ENCODE measurements around the gene EID3.
A peak's percentile ranks its signal among the peaks of the same experiment; 100 is the strongest.

EID3 gene

DNA sequence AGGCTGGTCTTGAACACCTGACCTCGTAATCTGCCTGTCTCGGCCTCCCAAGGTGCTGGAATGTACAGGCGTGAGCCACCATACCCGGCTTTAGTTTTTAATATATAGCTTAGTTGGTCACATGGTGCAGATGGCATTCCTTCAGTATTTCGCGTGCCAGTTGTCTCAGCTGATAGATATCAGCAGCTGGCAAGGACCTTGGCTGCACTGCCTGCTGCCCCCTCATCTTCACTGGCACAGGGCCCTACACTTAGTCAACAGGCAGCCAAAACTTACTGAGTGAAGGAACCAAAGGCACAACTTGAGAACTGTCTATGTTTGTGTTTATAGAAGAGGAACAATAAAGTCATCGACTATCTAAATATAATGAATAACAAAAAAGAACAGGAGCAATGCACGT is 31.0 kb downstream of the EID3 start:
- no peak overlapping the region for H3K4me2 ChIP-seq (ENCODE audit: low read length)
- H2AFZ ChIP-seq (ENCODE audit: low read depth, low read length) = no peak overlapping the region
- H3K4me1 ChIP-seq (ENCODE audit: low read length) = peaks cover 3% of the 10 kb centered on the region; the same call in 1 of the 2 replicates
- H3K27ac ChIP-seq (ENCODE audit: low read length) = no peak overlapping the region
- TF ChIP-seq, protein P1, sequence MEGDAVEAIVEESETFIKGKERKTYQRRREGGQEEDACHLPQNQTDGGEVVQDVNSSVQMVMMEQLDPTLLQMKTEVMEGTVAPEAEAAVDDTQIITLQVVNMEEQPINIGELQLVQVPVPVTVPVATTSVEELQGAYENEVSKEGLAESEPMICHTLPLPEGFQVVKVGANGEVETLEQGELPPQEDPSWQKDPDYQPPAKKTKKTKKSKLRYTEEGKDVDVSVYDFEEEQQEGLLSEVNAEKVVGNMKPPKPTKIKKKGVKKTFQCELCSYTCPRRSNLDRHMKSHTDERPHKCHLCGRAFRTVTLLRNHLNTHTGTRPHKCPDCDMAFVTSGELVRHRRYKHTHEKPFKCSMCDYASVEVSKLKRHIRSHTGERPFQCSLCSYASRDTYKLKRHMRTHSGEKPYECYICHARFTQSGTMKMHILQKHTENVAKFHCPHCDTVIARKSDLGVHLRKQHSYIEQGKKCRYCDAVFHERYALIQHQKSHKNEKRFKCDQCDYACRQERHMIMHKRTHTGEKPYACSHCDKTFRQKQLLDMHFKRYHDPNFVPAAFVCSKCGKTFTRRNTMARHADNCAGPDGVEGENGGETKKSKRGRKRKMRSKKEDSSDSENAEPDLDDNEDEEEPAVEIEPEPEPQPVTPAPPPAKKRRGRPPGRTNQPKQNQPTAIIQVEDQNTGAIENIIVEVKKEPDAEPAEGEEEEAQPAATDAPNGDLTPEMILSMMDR (IDR thresholded peaks at IDR 0.05; ENCODE audit: low read depth, low read length) = no peak
- no peaks in the 10 kb centered on the region for H3K79me2 ChIP-seq (ENCODE audit: low read length)
- no peaks in the 10 kb centered on the region for H3K27me3 ChIP-seq (ENCODE audit: low read depth, low read length)
- no peak overlapping the region for H3K9ac ChIP-seq (ENCODE audit: low read length)
- H4K20me1 ChIP-seq (ENCODE audit: insufficient read depth, low read length) = no peaks in the 10 kb centered on the region
- H3K9me3 ChIP-seq (ENCODE audit: insufficient read depth, low read length) = no peaks in the 10 kb centered on the region
- H3K4me3 ChIP-seq (ENCODE audit: low read length) = no peak overlapping the region
- H3K36me3 ChIP-seq (replicated peaks; ENCODE audit: low read depth, low read length) = peaks cover 51% of the 10 kb centered on the region

DNA sequence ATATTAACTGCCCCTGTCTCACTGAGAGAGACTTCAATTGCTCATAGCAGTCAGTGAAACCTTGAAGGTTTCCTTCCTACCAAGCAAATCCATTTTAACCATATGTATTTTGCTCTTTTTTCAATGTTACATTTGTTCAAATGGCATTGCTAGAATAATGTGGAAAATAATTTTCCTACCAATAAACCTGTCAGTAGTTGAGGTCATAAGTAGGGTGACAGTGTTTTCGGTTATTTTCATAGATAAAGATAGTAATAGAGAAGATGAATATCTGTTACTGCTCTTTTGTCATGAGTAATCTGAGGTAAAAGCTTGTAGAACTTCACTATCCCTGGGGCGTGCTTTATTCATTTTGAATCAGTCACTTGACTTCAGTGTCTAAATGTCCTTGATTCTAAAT is 32.6 kb downstream of the EID3 start:
- no peaks in the 10 kb centered on the region for H3K27me3 ChIP-seq (ENCODE audit: low read depth, low read length)
- peaks cover 62% of the 10 kb centered on the region for H3K36me3 ChIP-seq (replicated peaks; ENCODE audit: low read depth, low read length)
- H3K4me3 ChIP-seq (ENCODE audit: low read length) = no peak overlapping the region
- no peak overlapping the region for H3K4me2 ChIP-seq (ENCODE audit: low read length)
- no peaks in the 10 kb centered on the region for H4K20me1 ChIP-seq (ENCODE audit: insufficient read depth, low read length)
- H3K9ac ChIP-seq (ENCODE audit: low read length) = no peak overlapping the region
- H3K9me3 ChIP-seq (ENCODE audit: insufficient read depth, low read length) = no peaks in the 10 kb centered on the region
- H3K79me2 ChIP-seq (ENCODE audit: low read length) = no peaks in the 10 kb centered on the region
- TF ChIP-seq EZH2phosphoT487 (IDR thresholded peaks at IDR 0.05; ENCODE audit: low read depth) = no peak
- TF ChIP-seq, protein P1 (IDR thresholded peaks at IDR 0.05; ENCODE audit: low read depth, low read length) = no peak
- H2AFZ ChIP-seq (ENCODE audit: low read depth, low read length) = no peak overlapping the region
- no peaks in the 10 kb centered on the region for H3K4me1 ChIP-seq (ENCODE audit: low read length)
- H3K27ac ChIP-seq (ENCODE audit: low read length) = no peak overlapping the region

DNA sequence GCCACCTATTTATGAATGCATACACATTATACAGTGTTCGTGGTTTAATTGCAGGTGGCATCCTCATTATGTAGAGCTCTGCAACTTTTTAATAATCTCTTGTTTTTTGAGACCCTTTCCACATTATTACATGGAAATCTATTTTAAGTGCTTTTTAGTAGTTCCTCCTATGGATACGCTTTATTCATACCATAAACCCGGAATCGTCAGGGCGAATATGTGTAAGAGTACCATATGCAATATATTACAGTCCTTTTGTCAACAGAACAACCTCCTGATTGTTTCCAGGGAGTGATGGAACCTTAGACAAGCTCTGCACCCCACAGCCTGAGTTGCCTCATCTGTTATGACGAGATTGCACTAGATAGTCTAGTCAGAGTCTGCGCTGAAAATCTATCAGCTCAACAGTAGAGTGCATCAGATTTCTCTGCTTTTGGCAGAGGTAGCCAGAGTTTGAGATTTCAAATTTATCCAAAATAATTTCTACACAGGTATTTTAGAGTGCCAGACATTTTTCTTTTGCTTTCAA is 33.6 kb downstream of the EID3 start:
- no peaks in the 10 kb centered on the region for H3K27me3 ChIP-seq (ENCODE audit: low read depth, low read length)
- no peak overlapping the region for H3K4me2 ChIP-seq (ENCODE audit: low read length)
- no peaks in the 10 kb centered on the region for H3K4me1 ChIP-seq (ENCODE audit: low read length)
- H2AFZ ChIP-seq (ENCODE audit: low read depth, low read length) = no peak overlapping the region
- no peak overlapping the region for H3K9ac ChIP-seq (ENCODE audit: low read length)
- no peaks in the 10 kb centered on the region for H3K9me3 ChIP-seq (ENCODE audit: insufficient read depth, low read length)
- H3K27ac ChIP-seq (ENCODE audit: low read length) = no peak overlapping the region
- TF ChIP-seq, protein P1 (IDR thresholded peaks at IDR 0.05; ENCODE audit: low read depth, low read length) = no peak
- no peak for TF ChIP-seq EZH2phosphoT487 (IDR thresholded peaks at IDR 0.05; ENCODE audit: low read depth)
- H3K4me3 ChIP-seq (ENCODE audit: low read length) = no peak overlapping the region
- no peaks in the 10 kb centered on the region for H4K20me1 ChIP-seq (ENCODE audit: insufficient read depth, low read length)
- H3K79me2 ChIP-seq (ENCODE audit: low read length) = peaks cover 1% of the 10 kb centered on the region; the same call in 1 of the 2 replicates
- H3K36me3 ChIP-seq (replicated peaks; ENCODE audit: low read depth, low read length) = peaks cover 65% of the 10 kb centered on the region

DNA sequence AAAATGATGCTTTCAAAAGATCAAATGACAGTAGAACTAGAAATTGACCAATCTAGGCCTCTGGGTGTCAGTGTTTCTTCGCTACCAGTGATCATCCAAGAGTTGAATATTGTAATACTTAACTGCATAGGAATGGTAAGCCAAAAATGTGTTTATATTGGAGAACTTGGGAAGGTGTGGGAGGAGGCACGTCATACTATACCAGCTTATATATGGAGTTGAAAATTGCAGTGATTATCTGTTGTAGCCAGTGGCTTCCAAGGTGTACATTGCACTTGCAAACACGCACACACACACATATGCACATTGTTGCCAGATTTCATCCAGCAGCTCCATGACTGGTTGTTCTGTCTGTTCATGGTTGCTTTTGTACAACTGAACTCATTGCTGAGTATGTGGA is 36.1 kb downstream of the EID3 start:
- Histone ChIP-seq H3K36me3 (replicated peaks; ENCODE audit: low read depth, low read length) (peaks cover 57% of the 10 kb centered on the region), H3K79me2 (ENCODE audit: low read length) (peaks cover 3% of the 10 kb centered on the region; the same call in 1 of the 2 replicates), H3K4me3 (ENCODE audit: low read length) (no peak overlapping the region), H3K9ac (ENCODE audit: low read length) (no peak overlapping the region), H3K4me1 (ENCODE audit: low read length) (no peaks in the 10 kb centered on the region), H4K20me1 (ENCODE audit: insufficient read depth, low read length) (no peaks in the 10 kb centered on the region), H3K27me3 (ENCODE audit: low read depth, low read length) (no peaks in the 10 kb centered on the region), H3K27ac (ENCODE audit: low read length) (no peak overlapping the region), H3K9me3 (ENCODE audit: insufficient read depth, low read length) (no peaks in the 10 kb centered on the region), H2AFZ (ENCODE audit: low read depth, low read length) (no peak overlapping the region), H3K4me2 (ENCODE audit: low read length) (no peak overlapping the region)
- TF ChIP-seq EZH2phosphoT487 (IDR thresholded peaks at IDR 0.05; ENCODE audit: low read depth) = no peak
- TF ChIP-seq, protein P1 (IDR thresholded peaks at IDR 0.05; ENCODE audit: low read depth, low read length) = 0 out of 2 replicates have a peak, but pooled peaks have one; percentile 6
